HCEC 1CT (cell line): ENCODE data around the gene GRHL3.

Source experiments
- DNase-seq: peaks from one replicate; pipeline ENCODE4 v3.0.0-alpha.2; 2017

The GRHL3 gene

DNA sequence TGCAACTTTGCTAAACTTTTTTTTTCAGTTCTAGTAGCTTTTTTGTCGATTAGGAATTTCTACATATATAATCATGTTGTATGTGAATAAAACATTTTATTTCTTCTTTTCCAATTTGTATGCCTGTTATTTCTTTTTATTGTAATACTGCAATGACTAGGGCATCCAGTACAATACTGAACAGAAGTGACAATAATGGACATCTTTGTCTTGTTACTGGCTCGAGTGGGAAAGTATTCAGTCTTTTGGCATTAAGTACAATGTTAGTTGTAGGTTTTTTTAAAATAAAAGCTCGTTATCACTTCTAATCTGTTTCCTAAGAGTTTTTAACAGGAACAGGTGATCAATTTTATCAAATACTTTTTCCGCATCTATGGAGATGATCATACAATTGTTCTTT is 84.6 kb downstream of the GRHL3 start:
- no peak for DNase-seq
